GM21786 (cell line): Measurements from ENCODE around the gene NAT9.
A peak's percentile ranks its signal among the peaks of the same experiment; 100 is the strongest.

ENCODE experiments used
- ATAC-seq: cut with Tn5 transposase; IDR thresholded peaks from one replicate; pipeline ENCODE4 v1.9.1; 2021; ENCODE audit not compliant: unreplicated experiment

NAT9 gene

GRCh38 chr17:74763565-74764387, 12.4 kb downstream of the NAT9 start:
- ATAC-seq: no peak

GRCh38 chr17:74761931-74762330, 14.2 kb downstream of the NAT9 start:
- ATAC-seq: no peak

- no peak for ATAC-seq
Observed at GRCh38 chr17:74761419-74761818, 14.7 kb downstream of the NAT9 start.

- ATAC-seq: no peak
Observed at GRCh38 chr17:74760404-74761105, 15.6 kb downstream of the NAT9 start.

- no peak for ATAC-seq
Observed at GRCh38 chr17:74759941-74760340, 16.2 kb downstream of the NAT9 start.

GRCh38 chr17:74759243-74759801, 16.8 kb downstream of the NAT9 start:
- ATAC-seq: peak; percentile 79

- no peak for ATAC-seq
Observed at GRCh38 chr17:74758848-74759168, 17.3 kb downstream of the NAT9 start.

GRCh38 chr17:74757931-74758847, 18.0 kb downstream of the NAT9 start:
- no peak for ATAC-seq

- no peak for ATAC-seq
Observed at GRCh38 chr17:74757502-74757901, 18.6 kb downstream of the NAT9 start.

GRCh38 chr17:74756891-74757290, 19.3 kb downstream of the NAT9 start:
- ATAC-seq: no peak

GRCh38 chr17:74755533-74755932, 20.6 kb downstream of the NAT9 start:
- ATAC-seq: no peak

GRCh38 chr17:74754832-74755231, 21.3 kb downstream of the NAT9 start:
- ATAC-seq: no peak

- no peak for ATAC-seq
Observed at GRCh38 chr17:74752822-74753401, 23.2 kb downstream of the NAT9 start.

- no peak for ATAC-seq
Observed at GRCh38 chr17:74752415-74752814, 23.7 kb downstream of the NAT9 start.

- ATAC-seq: no peak
Observed at GRCh38 chr17:74750327-74751069, 25.6 kb downstream of the NAT9 start.

GRCh38 chr17:74750039-74750326, 26.2 kb downstream of the NAT9 start:
- no peak for ATAC-seq

- ATAC-seq: peak; percentile 9
Observed at GRCh38 chr17:74749279-74750038, 26.7 kb downstream of the NAT9 start.

- ATAC-seq: peak; percentile 87
Observed at GRCh38 chr17:74748529-74749278, 27.4 kb downstream of the NAT9 start, which contains the start of gene NHERF1. Gene NHERF1, plus strand, starts transcription at chr17:74748628. Its CDS starts 219 bp downstream, at chr17:74748847.

GRCh38 chr17:74748279-74748528, 27.9 kb downstream of the NAT9 start:
- no peak for ATAC-seq
